ENCODE measurements around the gene HBZ.

DNA sequence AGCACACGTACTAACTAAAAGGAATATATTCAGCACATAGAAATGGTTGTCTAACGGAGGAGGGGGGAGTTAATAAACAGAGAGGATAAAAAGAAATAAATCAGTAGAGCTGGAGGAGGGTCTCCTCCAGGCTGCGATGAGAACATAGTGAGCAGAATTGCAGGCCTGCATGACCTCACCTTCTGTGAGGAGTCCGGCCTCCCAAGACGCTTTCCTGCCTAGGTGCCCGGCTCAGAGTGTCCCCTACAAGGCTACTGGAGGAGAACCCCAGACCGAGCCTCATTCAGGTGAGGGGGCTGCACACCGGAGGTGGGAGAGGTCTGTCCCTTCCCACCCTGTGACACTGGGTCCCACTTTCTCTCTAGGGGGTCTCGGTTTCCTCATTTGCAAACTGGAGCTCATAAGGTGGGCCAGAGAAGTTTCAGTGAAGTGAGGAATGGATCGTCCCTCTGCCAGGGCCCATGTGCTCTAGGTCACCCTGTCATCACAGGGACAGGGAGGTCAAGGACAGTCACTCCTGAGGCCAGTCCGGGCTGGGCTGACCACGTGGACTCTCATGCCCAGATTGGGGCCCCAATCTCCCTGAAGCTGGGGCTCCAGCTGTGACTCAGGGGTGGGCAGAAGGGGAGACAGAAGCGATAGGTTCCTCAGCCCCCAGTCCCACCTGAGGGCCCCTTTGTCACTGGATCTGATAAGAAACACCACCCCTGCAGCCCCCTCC is 10.0 kb downstream of the HBZ start:
- TF ChIP-seq CTCF (IDR thresholded peaks at IDR 0.05) (no peak), REST (IDR thresholded peaks at IDR 0.05; ENCODE audit: insufficient read depth in 1 of 2, low read depth in 2 of 2, low read length in 1 of 2) (no peak), POLR2AphosphoS5 (IDR thresholded peaks at IDR 0.05; ENCODE audit: low read depth, low read length) (no peak)

Measured in Panc1 (cell line).